Activated CD4-positive, alpha-beta T cell treated with anti-CD3 and anti-CD28 coated beads, Interleukin-2, amount 50 U/mL, for 1 hour (primary cell): ENCODE measurements around the gene RIC3.

Experiments used
- DNase-seq: peaks from one replicate; pipeline ENCODE4 v3.0.0-alpha.2; 2020

RIC3 gene

GRCh38 chr11:8066036-8066910, 102.6 kb downstream of the RIC3 start:
- DNase-seq: no peak

- no peak for DNase-seq
Observed at GRCh38 chr11:8065031-8065430, 103.8 kb downstream of the RIC3 start.

GRCh38 chr11:8063324-8063723, 105.5 kb downstream of the RIC3 start:
- no peak for DNase-seq

- no peak for DNase-seq
Observed at GRCh38 chr11:8062781-8063257, 106.0 kb downstream of the RIC3 start.

- no peak for DNase-seq
Observed at GRCh38 chr11:8061555-8062428, 107.0 kb downstream of the RIC3 start.

GRCh38 chr11:8060801-8061554, 107.8 kb downstream of the RIC3 start:
- DNase-seq: no peak

GRCh38 chr11:8060146-8060719, 108.6 kb downstream of the RIC3 start:
- DNase-seq: no peak

GRCh38 chr11:8059571-8060011, 109.2 kb downstream of the RIC3 start:
- DNase-seq: no peak

- no peak for DNase-seq
Observed at GRCh38 chr11:8059030-8059429, 109.8 kb downstream of the RIC3 start.

- no peak for DNase-seq
Observed at GRCh38 chr11:8058216-8058615, 110.6 kb downstream of the RIC3 start.

- no peak for DNase-seq
Observed at GRCh38 chr11:8056810-8057463, 111.9 kb downstream of the RIC3 start.
